HG02678 (cell line): ENCODE data around the gene TMEM170A.
"Not testable (repeated sequence)": the region's sequence is repeated elsewhere in the genome, so short reads cannot be mapped to it uniquely, and the experiment has no call there.

ENCODE experiments used
- ATAC-seq: cut with Tn5 transposase; IDR thresholded peaks from one replicate; pipeline ENCODE4 v1.9.1; 2021; ENCODE audit warnings: mild to moderate bottlenecking, moderate library complexity; ENCODE audit not compliant: unreplicated experiment

Gene TMEM170A

GRCh38 chr16:75456971-75457370 is 7.5 kb downstream of the TMEM170A start:
- ATAC-seq, result no peak

- ATAC-seq, result not testable (repeated sequence)
Observed at GRCh38 chr16:75456486-75456885, 8.0 kb downstream of the TMEM170A start.

DNA sequence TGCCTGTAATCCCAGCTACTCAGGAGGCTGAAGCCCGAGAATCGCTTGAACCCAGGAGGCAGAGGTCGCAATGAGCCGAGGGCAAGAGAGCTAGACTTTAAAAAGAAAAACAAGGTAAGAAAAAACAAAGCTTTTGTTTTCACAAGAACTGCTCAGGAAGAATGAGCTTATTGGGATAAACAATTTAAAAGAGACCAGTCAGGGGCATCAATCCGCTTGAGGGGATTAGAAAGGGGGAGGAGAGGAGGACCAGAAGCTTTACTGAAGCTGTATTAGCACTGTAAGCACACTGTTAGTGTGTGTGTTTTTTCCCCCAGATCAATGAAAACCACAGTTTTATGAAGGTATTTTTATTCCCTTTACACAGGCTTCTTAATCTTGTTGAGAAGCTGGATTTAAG is 8.8 kb downstream of the TMEM170A start:
- no peak for ATAC-seq

DNA sequence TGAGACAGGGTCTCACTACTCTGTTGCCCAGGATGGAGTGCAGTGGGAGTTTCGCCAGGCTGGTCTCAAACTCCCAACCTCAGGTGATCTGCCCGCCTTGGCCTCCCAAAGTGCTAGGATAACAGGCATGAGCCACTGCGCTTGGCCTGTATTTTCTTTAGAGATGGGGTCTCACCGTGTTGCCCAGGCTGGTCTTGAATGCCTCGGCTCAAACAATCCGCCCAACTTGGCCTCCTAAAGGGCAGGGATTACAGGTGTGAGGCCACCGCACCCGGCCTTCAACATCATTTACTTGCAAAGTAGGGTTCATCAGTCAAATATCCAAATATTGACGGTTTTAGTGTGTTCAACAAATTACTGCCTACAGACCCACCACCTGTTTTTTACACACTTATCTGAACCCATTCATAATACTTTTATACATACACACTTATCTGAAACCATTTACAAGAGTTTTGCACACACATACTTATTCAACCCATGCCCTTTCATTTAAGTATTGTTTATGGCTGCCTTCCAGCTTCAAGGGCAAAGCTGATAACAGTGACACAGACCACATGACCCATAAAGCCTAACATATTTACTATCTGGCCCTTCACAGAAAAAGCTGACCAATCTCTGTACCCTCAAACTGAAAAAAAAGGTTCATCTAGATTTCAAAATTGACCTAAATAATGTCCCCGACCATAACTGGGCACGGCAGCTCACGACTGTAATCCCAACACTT is 11.9 kb downstream of the TMEM170A start:
- ATAC-seq, result no peak

- no peak for ATAC-seq
Observed at GRCh38 chr16:75446416-75446815, 18.1 kb downstream of the TMEM170A start.

- ATAC-seq, result no peak
Observed at GRCh38 chr16:75445298-75445697, 19.2 kb downstream of the TMEM170A start.

DNA sequence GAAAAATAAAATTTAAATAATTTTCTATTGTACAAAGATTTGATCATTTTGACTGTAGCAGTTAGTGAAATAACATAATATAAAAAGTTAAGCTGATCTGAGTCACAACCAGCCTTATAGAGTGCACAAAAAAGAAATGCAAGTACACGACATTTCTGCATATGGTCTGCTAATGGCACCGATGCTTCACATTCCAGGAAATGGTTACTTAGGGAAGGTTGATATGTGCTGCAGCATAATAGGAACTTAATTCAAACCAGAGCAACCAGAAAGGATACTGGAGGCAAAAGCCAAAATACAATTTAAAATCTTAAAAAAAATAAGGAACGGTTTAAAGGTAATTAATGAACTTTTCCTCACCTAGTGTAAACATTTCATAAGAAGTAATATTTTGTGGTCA is 21.2 kb downstream of the TMEM170A start:
- ATAC-seq, result no peak

- peak; percentile 72 for ATAC-seq
Observed at GRCh38 chr16:75433732-75434413, 30.6 kb downstream of the TMEM170A start.

- peak; percentile 93 for ATAC-seq
Observed at GRCh38 chr16:75432828-75433731, 31.4 kb downstream of the TMEM170A start, which contains the start of gene CFDP1. TSS of gene CFDP1 (minus strand) at chr16:75433503. CDS start at chr16:75433352, 151 bp downstream.

DNA sequence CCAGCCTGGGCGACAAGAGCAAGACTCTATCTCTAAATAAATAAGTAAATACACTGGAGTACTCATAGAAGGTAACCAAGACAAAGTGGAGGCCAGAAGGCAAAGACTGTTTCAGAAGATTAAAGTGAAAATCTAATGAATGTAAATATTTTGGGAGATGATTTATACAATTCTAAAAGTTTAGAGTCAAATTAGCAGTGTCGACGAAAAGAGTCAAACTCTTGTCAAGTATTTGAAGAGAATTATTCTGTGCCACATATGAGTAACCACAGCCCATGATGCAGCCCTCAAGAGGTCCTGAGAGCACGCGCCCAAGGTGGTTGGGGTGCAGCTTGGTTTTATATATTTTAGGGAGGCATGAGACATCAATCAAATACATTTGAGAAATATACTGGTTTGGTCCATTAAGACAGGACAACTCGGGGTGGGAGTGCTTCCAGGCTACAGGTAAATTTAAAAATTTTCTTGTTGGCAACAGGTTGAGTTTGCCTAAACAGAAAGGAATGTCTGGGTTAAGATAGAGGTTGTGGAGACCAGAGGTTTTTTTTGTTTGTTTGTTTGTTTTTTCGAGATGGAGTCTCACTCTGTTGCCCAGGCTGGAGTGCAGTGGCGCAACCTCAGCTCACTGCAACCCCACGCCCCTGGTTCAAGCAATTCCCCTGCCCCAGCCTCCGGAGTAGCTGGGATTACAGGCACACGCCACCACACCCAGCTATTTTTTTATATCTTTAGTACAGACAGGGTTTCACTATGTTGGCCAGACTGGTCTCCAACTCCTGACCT is 34.7 kb downstream of the TMEM170A start:
- no peak for ATAC-seq

DNA sequence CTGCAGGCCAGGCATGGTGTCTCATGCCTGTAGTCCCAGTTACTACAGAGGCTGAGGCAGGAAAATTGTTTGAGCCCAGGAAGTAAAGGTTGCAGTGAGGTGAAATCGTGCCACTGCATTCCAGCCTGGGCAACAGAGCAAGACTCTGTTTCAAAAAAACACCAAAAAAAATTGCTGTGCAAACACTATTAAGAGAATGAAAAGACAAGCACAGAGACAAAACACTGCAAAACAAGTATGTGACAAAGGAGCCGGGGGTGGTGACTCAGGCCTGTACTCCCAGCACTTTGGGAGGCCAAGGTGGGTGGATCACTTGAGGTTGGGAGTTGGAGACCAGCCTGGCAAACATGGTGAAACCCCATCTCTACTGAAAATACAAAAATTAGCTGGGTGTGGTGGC is 38.0 kb downstream of the TMEM170A start:
- ATAC-seq, result not testable (repeated sequence)

GRCh38 chr16:75424105-75424762 is 40.3 kb downstream of the TMEM170A start:
- not testable (repeated sequence) for ATAC-seq

DNA sequence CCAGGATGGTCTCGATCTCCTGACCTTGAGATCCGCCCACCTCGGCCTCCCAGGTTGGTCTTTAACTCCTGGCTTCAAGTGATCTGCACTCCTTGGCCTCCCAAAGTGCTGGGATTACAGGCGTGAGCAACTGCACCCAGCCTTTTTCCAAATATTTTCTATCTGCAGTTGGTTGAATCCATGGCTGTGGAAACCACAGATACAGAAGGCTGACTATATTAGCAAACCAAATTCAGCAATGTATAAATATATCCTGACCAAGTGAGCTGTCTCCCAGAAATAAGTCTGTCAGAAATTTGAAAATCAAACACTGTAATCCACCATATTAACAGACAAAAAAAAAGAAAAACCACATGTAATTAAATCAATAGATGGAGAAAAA is 40.8 kb downstream of the TMEM170A start:
- no peak for ATAC-seq

- ATAC-seq, result no peak
Observed at GRCh38 chr16:75421820-75422126, 42.7 kb downstream of the TMEM170A start.

- peak; percentile 92 for ATAC-seq
Observed at GRCh38 chr16:75420987-75421819, 43.3 kb downstream of the TMEM170A start.

DNA sequence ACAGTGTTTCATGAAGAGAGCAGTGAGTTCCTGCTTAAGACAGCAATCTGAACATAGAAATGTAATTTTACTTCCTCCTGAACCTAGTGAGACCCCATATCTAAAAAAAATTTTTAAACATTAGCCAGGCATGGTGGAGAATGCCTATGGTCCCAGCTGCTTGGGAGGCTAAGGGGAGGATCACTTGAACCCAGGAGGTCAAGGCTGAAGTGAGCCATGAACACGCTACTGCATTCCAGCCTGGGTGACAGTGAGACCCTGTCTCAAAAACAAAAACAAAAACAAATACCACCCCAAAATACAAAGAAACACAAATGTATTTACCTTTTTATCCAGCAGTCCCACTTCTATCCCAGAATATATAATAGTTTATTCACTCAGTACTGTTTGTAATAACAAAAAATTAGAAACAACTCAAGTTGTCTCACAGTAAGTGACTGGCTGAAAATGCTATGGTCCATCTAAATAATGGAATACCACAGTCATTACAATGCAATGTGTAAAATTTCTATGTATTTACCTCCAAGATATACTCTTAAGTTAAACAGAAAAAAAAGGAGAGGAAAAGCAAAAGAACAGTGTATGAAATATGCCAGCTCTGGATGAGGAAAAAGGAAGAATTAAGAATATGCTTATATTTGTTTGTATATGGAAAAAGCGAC is 47.5 kb downstream of the TMEM170A start:
- ATAC-seq, result no peak

- no peak for ATAC-seq
Observed at GRCh38 chr16:75415169-75415905, 49.2 kb downstream of the TMEM170A start.

- no peak for ATAC-seq
Observed at GRCh38 chr16:75413951-75414350, 50.5 kb downstream of the TMEM170A start.
